ENCODE measurements around the gene HIKESHI. TPM values are rescaled to one million over a fixed set of nuclear protein-coding genes. Genes with fewer than 3 reads are reported as not detected.

HIKESHI gene, protein sequence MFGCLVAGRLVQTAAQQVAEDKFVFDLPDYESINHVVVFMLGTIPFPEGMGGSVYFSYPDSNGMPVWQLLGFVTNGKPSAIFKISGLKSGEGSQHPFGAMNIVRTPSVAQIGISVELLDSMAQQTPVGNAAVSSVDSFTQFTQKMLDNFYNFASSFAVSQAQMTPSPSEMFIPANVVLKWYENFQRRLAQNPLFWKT
- polyA plus RNA-seq (2013, experiment 1 of 4), result 79.0 TPM
- polyA plus RNA-seq (2013, experiment 2 of 4), result 80.5 TPM
- polyA plus RNA-seq (2013, experiment 3 of 4), result 79.5 TPM
- polyA plus RNA-seq (2013, experiment 4 of 4), result 95.9 TPM

DNA sequence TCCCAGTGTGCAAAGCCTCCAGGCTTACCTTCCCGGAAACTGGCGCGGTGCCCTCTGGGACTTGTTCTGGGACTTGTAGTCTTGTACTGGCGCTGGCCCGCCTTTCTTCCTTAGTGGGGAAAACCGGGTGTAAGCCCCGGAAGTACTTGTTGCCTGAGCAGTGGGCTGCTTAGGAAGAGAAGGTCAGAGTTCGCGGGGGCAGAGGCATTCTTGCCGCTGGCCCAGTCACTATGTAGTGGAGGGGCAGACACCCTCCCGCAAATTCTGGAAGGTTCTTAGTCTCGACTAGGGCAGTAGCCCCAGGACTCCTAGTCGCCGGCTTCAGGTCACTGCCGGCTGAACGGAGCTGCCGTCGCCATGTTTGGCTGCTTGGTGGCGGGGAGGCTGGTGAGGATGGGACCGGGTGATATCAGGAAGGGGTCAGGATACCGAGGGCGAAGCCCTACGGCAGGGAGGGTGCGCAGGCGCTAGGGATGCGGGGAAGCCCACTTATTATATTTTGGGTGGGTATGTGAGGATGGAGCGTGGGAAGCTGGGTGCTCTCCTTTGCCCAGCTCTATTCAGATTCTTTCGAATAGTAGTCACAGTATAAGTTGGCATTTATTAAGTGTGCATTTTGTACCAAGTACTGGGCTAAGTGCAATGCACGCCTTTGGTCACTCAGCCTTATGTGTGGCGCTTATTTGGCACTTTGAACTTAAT lies at the start of gene HIKESHI:
TSS of gene HIKESHI (plus strand) at position 149 of the 702 bp plus-strand sequence. CDS start at position 358, 209 bp downstream.
- no peaks in the 10 kb centered on the region for H3K36me3 ChIP-seq (ENCODE audit: control insufficient read depth, insufficient read depth, low read length)
- H3K27ac ChIP-seq (ENCODE audit: insufficient read depth, low read depth, low read length, poor library complexity, severe bottlenecking), result peak within 1 kb of the TSS; percentile 70
- no peaks in the 10 kb centered on the region for H3K9me3 ChIP-seq (ENCODE audit: control insufficient read depth, low read length)
- 0 to 1% methylated on average over 30 of the region's 30 CpGs for WGBS, 2 experiments
- peaks cover 5% of the 10 kb centered on the region for H3K27me3 ChIP-seq (ENCODE audit: control insufficient read depth, insufficient read depth, low read length, poor library complexity, severe bottlenecking)
- H3K4me1 ChIP-seq (ENCODE audit: control insufficient read depth, insufficient read depth, low read length), result no peaks in the 10 kb centered on the region
- peak within 1 kb of the TSS; percentile 90 for H3K4me3 ChIP-seq (ENCODE audit: insufficient read depth, low read depth, low read length)

DNA sequence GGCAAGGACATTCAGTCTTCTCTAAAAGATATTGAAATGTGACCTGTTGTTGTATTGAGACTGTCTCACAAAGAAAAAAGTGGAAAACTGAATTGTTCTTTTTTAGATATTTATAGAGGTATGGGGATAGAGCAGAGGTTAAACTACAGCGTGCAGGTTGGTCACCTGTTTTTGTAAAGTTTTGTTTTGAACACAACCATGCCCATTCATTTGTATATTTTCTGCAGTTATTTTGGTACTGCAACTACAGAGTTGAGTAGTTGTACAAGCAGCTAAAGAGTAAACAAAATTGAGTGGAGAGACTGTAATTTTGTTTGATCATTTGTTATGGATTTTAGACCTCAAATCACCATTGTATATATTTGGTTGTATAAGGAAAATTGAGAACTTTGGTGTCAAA lies 46.1 kb upstream of the HIKESHI start:
- H3K27me3 ChIP-seq (ENCODE audit: control insufficient read depth, insufficient read depth, low read length, poor library complexity, severe bottlenecking), result no peaks in the 10 kb centered on the region
- no peaks in the 10 kb centered on the region for H3K4me1 ChIP-seq (ENCODE audit: control insufficient read depth, insufficient read depth, low read length)
- no peaks in the 10 kb centered on the region for H3K9me3 ChIP-seq (ENCODE audit: control insufficient read depth, low read length)
- WGBS, 2 experiments, result 100% methylated on average over 1 of the region's 1 CpG
- no peak overlapping the region for H3K27ac ChIP-seq (ENCODE audit: insufficient read depth, low read depth, low read length, poor library complexity, severe bottlenecking)
- H3K4me3 ChIP-seq (ENCODE audit: insufficient read depth, low read depth, low read length), result no peak overlapping the region
- peaks cover 3% of the 10 kb centered on the region for H3K36me3 ChIP-seq (ENCODE audit: control insufficient read depth, insufficient read depth, low read length)

DNA sequence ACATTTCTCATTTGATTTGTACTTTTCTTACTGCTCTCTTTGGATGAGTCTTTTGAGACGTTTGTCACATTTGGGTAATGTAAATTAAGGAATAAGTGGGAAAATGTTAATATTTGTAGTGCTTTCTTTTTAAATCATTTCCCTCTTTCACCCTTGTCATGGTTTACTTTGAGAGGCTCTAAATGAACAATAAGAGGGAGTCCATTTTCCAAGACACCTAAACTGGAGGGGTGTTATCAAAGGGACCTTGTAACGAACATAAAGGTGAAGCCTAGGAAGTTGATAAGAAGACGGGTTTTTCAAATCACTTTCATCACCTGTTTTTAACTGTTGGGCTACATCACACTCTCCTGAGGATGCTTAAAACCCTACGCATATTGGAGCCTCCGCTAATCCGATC lies 45.4 kb upstream of the HIKESHI start:
- WGBS, 2 experiments, result 64 to 75% methylated on average over 5 to 6 of the region's 6 CpGs
- peaks cover 9% of the 10 kb centered on the region for H3K36me3 ChIP-seq (ENCODE audit: control insufficient read depth, insufficient read depth, low read length)

DNA sequence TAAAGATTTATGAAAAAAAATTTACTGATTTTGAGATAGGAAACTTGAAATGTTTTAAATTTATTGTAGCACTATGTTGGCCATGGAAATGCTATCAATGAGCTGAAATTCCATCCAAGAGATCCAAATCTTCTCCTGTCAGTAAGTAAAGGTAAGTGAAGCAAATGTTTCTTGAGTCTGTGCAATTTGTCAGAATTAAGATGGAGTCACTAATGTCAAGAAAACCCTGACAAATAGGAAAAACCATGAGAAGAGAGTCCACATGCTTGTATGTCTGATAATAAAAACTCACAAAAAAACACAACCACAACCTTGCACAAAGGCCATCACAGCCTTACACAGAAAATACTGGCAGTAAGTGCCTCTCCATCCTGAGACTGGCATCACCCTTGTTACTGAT lies 44.6 kb upstream of the HIKESHI start:
- Histone ChIP-seq H3K27me3 (ENCODE audit: control insufficient read depth, insufficient read depth, low read length, poor library complexity, severe bottlenecking) (no peaks in the 10 kb centered on the region), H3K36me3 (ENCODE audit: control insufficient read depth, insufficient read depth, low read length) (peaks cover 10% of the 10 kb centered on the region)

More for the DNA sequence above, 45.4 kb upstream of the HIKESHI start:
- no peak overlapping the region for H3K27ac ChIP-seq (ENCODE audit: insufficient read depth, low read depth, low read length, poor library complexity, severe bottlenecking)
- no peak overlapping the region for H3K4me3 ChIP-seq (ENCODE audit: insufficient read depth, low read depth, low read length)
- H3K9me3 ChIP-seq (ENCODE audit: control insufficient read depth, low read length), result no peaks in the 10 kb centered on the region
- no peaks in the 10 kb centered on the region for H3K27me3 ChIP-seq (ENCODE audit: control insufficient read depth, insufficient read depth, low read length, poor library complexity, severe bottlenecking)
- no peaks in the 10 kb centered on the region for H3K4me1 ChIP-seq (ENCODE audit: control insufficient read depth, insufficient read depth, low read length)

DNA sequence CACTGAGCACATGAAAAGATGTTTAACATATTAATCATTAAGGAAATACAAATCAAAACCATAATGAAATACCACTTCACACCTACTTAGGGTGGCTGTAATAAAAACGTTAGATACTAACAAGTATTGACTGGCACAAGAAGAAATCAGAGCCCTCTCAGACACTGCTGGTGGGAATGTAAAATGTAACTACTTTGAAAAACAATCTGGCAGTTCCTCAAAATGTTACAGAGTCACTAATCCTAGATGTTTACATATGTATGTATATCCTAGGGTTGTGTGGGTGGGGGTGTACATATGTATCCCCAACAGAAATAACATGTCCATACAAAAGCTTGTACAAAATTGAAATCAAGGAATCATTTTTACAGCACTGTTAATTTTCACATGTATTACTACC lies 42.3 kb upstream of the HIKESHI start:
- Histone ChIP-seq H3K27ac (ENCODE audit: insufficient read depth, low read depth, low read length, poor library complexity, severe bottlenecking) (no peak overlapping the region), H3K36me3 (ENCODE audit: control insufficient read depth, insufficient read depth, low read length) (peaks cover 17% of the 10 kb centered on the region), H3K27me3 (ENCODE audit: control insufficient read depth, insufficient read depth, low read length, poor library complexity, severe bottlenecking) (no peaks in the 10 kb centered on the region), H3K4me3 (ENCODE audit: insufficient read depth, low read depth, low read length) (no peak overlapping the region), H3K9me3 (ENCODE audit: control insufficient read depth, low read length) (no peaks in the 10 kb centered on the region), H3K4me1 (ENCODE audit: control insufficient read depth, insufficient read depth, low read length) (no peaks in the 10 kb centered on the region)
- 100% methylated on average over 1 of the region's 1 CpG for WGBS, 2 experiments

More for the DNA sequence above, 44.6 kb upstream of the HIKESHI start:
- Histone ChIP-seq H3K9me3 (ENCODE audit: control insufficient read depth, low read length) (no peaks in the 10 kb centered on the region), H3K4me1 (ENCODE audit: control insufficient read depth, insufficient read depth, low read length) (no peaks in the 10 kb centered on the region), H3K4me3 (ENCODE audit: insufficient read depth, low read depth, low read length) (no peak overlapping the region), H3K27ac (ENCODE audit: insufficient read depth, low read depth, low read length, poor library complexity, severe bottlenecking) (no peak overlapping the region)

DNA sequence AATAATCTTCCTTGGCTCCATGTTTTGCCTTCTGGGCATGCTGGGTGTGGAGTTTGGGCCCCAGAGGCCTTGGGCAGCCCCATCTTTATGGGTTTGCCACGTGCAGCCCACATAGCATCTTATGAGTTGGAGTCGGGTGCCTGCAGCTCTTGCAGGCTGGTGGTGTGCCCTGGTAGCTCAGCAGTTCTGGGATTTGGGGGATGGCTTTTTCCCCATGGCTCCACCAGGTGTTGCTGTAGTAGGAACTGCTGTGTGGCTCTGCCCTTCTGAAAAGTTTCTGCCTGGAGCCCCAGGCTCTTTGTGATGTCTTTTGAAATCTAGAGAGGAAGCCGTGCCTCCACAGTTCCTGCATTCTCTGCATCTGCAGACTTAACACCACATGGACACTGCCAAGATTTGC lies 40.7 kb upstream of the HIKESHI start:
- H3K36me3 ChIP-seq (ENCODE audit: control insufficient read depth, insufficient read depth, low read length), result peaks cover 17% of the 10 kb centered on the region
- H3K4me1 ChIP-seq (ENCODE audit: control insufficient read depth, insufficient read depth, low read length), result no peaks in the 10 kb centered on the region
- no peak overlapping the region for H3K27ac ChIP-seq (ENCODE audit: insufficient read depth, low read depth, low read length, poor library complexity, severe bottlenecking)
- H3K9me3 ChIP-seq (ENCODE audit: control insufficient read depth, low read length), result no peaks in the 10 kb centered on the region
- WGBS, 2 experiments, result 86 to 91% methylated on average over 3 of the region's 3 CpGs
- H3K4me3 ChIP-seq (ENCODE audit: insufficient read depth, low read depth, low read length), result no peak overlapping the region
- no peaks in the 10 kb centered on the region for H3K27me3 ChIP-seq (ENCODE audit: control insufficient read depth, insufficient read depth, low read length, poor library complexity, severe bottlenecking)

DNA sequence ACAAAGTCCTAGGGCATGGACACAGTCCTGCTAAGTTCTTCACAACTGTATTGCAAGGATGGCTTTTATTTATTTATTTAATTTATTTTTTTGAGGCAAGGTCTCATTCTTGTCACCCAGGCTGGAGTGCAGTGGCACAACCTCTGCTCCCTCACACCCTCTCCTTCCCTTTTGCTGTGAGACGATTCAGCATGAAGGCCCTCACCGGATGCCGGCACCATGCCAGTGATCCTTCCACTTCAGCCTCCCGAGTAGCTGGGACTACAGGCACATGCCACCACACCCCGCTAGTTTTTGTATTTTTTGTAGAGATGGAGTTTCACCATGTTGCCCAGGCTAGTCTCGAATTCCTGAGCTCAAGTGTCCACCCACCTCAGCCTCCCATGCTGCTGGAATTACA lies 39.7 kb upstream of the HIKESHI start:
- H3K27ac ChIP-seq (ENCODE audit: insufficient read depth, low read depth, low read length, poor library complexity, severe bottlenecking), result no peak overlapping the region
- WGBS, 2 experiments, result 93 to 96% methylated on average over 6 of the region's 6 CpGs
- no peak overlapping the region for H3K4me3 ChIP-seq (ENCODE audit: insufficient read depth, low read depth, low read length)
- no peaks in the 10 kb centered on the region for H3K4me1 ChIP-seq (ENCODE audit: control insufficient read depth, insufficient read depth, low read length)
- no peaks in the 10 kb centered on the region for H3K9me3 ChIP-seq (ENCODE audit: control insufficient read depth, low read length)
- no peaks in the 10 kb centered on the region for H3K27me3 ChIP-seq (ENCODE audit: control insufficient read depth, insufficient read depth, low read length, poor library complexity, severe bottlenecking)
- H3K36me3 ChIP-seq (ENCODE audit: control insufficient read depth, insufficient read depth, low read length), result peaks cover 14% of the 10 kb centered on the region

DNA sequence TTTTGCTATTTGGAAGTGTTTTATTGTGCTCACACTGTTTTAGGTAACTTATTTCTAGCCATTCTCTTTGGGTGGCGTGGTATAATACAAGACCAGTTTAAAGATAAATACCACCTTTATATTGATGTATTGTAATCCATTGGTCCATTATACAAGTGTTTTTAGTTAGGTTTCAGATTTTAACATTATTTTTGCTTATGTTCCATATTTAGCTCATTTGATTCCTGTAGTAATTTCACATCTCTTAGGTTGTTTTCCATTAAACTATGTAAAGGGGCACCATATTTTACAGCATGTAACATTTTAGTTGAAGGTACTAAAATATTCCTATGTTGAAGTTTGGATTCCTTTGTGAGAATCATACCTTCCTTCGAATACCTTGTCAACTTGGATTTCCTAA lies 37.4 kb upstream of the HIKESHI start:
- H3K4me1 ChIP-seq (ENCODE audit: control insufficient read depth, insufficient read depth, low read length), result no peaks in the 10 kb centered on the region
- H3K27ac ChIP-seq (ENCODE audit: insufficient read depth, low read depth, low read length, poor library complexity, severe bottlenecking), result no peak overlapping the region
- H3K9me3 ChIP-seq (ENCODE audit: control insufficient read depth, low read length), result no peaks in the 10 kb centered on the region
- H3K36me3 ChIP-seq (ENCODE audit: control insufficient read depth, insufficient read depth, low read length), result peaks cover 14% of the 10 kb centered on the region
- WGBS, 2 experiments, result 88 to 100% methylated on average over 1 to 2 of the region's 2 CpGs
- H3K27me3 ChIP-seq (ENCODE audit: control insufficient read depth, insufficient read depth, low read length, poor library complexity, severe bottlenecking), result no peaks in the 10 kb centered on the region
- H3K4me3 ChIP-seq (ENCODE audit: insufficient read depth, low read depth, low read length), result no peak overlapping the region

DNA sequence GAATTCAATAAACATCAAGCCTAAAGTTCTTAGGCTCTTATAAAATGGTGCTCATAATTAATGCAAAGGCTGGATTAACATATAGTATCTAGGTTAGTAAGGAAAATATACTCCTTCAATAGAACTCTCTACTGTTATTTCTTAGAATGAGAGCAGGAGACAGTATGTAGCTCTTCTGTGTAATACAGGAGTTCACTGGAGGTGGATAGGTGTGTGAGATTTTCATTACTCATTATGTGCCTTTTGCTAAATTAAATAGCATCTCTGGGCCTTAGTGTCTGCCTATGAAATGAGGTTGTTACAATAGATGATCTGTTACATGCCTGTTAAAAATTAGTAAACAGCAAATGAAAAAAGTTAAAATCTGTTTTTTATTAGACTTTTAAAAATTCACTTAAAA lies 36.8 kb upstream of the HIKESHI start:
- Histone ChIP-seq H3K4me1 (ENCODE audit: control insufficient read depth, insufficient read depth, low read length) (no peaks in the 10 kb centered on the region), H3K9me3 (ENCODE audit: control insufficient read depth, low read length) (no peaks in the 10 kb centered on the region), H3K27ac (ENCODE audit: insufficient read depth, low read depth, low read length, poor library complexity, severe bottlenecking) (no peak overlapping the region), H3K27me3 (ENCODE audit: control insufficient read depth, insufficient read depth, low read length, poor library complexity, severe bottlenecking) (no peaks in the 10 kb centered on the region), H3K36me3 (ENCODE audit: control insufficient read depth, insufficient read depth, low read length) (peaks cover 17% of the 10 kb centered on the region), H3K4me3 (ENCODE audit: insufficient read depth, low read depth, low read length) (no peak overlapping the region)

DNA sequence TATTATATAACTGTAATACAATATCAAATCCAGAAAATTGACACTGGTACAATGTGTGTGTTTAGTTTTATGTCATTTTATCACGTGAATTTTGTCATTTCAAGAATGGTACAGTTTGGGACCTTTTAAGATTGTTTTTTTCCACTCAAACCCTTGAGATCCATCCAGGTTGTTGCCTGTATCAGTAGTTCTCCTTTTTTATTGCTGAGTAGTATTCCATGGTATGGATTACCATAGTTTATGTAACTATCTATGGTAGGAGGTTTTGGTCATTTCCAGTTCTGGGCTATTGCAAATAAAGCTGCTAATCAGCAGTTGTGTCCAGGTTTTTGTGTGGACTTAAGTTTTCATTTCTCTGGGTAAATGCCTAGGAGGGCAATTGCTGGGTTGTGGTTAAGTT lies 32.4 kb upstream of the HIKESHI start:
- Histone ChIP-seq H3K36me3 (ENCODE audit: control insufficient read depth, insufficient read depth, low read length) (peaks cover 4% of the 10 kb centered on the region), H3K27me3 (ENCODE audit: control insufficient read depth, insufficient read depth, low read length, poor library complexity, severe bottlenecking) (no peaks in the 10 kb centered on the region), H3K4me1 (ENCODE audit: control insufficient read depth, insufficient read depth, low read length) (no peaks in the 10 kb centered on the region), H3K9me3 (ENCODE audit: control insufficient read depth, low read length) (no peaks in the 10 kb centered on the region), H3K4me3 (ENCODE audit: insufficient read depth, low read depth, low read length) (no peak overlapping the region), H3K27ac (ENCODE audit: insufficient read depth, low read depth, low read length, poor library complexity, severe bottlenecking) (no peak overlapping the region)
- WGBS, 2 experiments, result 87 to 100% methylated on average over 1 of the region's 1 CpG

Data from ectodermal cell (in vitro differentiated cells).